ENCODE measurements around the gene FBLN2. TPM values are rescaled to one million over a fixed set of nuclear protein-coding genes. Genes with fewer than 3 reads are reported as not detected.

FBLN2 gene
- total RNA-seq, 1 experiment from 2014 or later: 7.4 TPM

GRCh38 chr3:13666781-13667709 lies 118.1 kb downstream of the FBLN2 start:
- Histone ChIP-seq H3K4me3 (no peak overlapping the region), H3K4me1 (replicated peaks) (no peaks in the 10 kb centered on the region), H3K27ac (no peak overlapping the region), H3K27me3 (replicated peaks) (peaks cover 3% of the 10 kb centered on the region; the same call in 1 of the 2 replicates), H3K36me3 (no peaks in the 10 kb centered on the region), H3K9me3 (replicated peaks) (no peaks in the 10 kb centered on the region)
- no peak for DNase-seq (ENCODE audit: low read depth in 1 of 2, low spot score in 2 of 2)

- no peaks in the 10 kb centered on the region for H3K4me1 ChIP-seq (replicated peaks)
- no peak overlapping the region for H3K27ac ChIP-seq
Observed at GRCh38 chr3:13668136-13668535, 119.2 kb downstream of the FBLN2 start.

GRCh38 chr3:13669457-13669856 lies 120.5 kb downstream of the FBLN2 start:
- Histone ChIP-seq H3K27me3 (replicated peaks) (no peaks in the 10 kb centered on the region; the same call in 1 of the 2 replicates), H3K9me3 (replicated peaks) (no peaks in the 10 kb centered on the region), H3K27ac (no peak overlapping the region), H3K36me3 (no peaks in the 10 kb centered on the region), H3K4me3 (no peak overlapping the region), H3K4me1 (replicated peaks) (no peaks in the 10 kb centered on the region)
- no peak for DNase-seq (ENCODE audit: low read depth in 1 of 2, low spot score in 2 of 2)

More at GRCh38 chr3:13668136-13668535, 119.2 kb downstream of the FBLN2 start:
- no peak overlapping the region for H3K4me3 ChIP-seq
- H3K9me3 ChIP-seq (replicated peaks): no peaks in the 10 kb centered on the region
- no peaks in the 10 kb centered on the region for H3K36me3 ChIP-seq
- DNase-seq (ENCODE audit: low read depth in 1 of 2, low spot score in 2 of 2): no peak
- peaks cover 2% of the 10 kb centered on the region; the same call in 1 of the 2 replicates for H3K27me3 ChIP-seq (replicated peaks)

- H3K27ac ChIP-seq: no peak overlapping the region
- no peaks in the 10 kb centered on the region; the same call in 1 of the 2 replicates for H3K27me3 ChIP-seq (replicated peaks)
- no peaks in the 10 kb centered on the region for H3K36me3 ChIP-seq
- H3K4me1 ChIP-seq (replicated peaks): no peaks in the 10 kb centered on the region
- H3K9me3 ChIP-seq (replicated peaks): no peaks in the 10 kb centered on the region
- no peak for DNase-seq (ENCODE audit: low read depth in 1 of 2, low spot score in 2 of 2)
- no peak overlapping the region for H3K4me3 ChIP-seq
Observed at GRCh38 chr3:13670292-13670691, 121.4 kb downstream of the FBLN2 start.

GRCh38 chr3:13671482-13672233 lies 122.7 kb downstream of the FBLN2 start:
- Histone ChIP-seq H3K36me3 (no peaks in the 10 kb centered on the region), H3K27me3 (replicated peaks) (no peaks in the 10 kb centered on the region; the same call in 1 of the 2 replicates), H3K4me1 (replicated peaks) (no peaks in the 10 kb centered on the region), H3K9me3 (replicated peaks) (no peaks in the 10 kb centered on the region), H3K4me3 (no peak overlapping the region), H3K27ac (no peak overlapping the region)
- DNase-seq (ENCODE audit: low read depth in 1 of 2, low spot score in 2 of 2): no peak

- Histone ChIP-seq H3K27ac (no peak overlapping the region), H3K4me1 (replicated peaks) (no peaks in the 10 kb centered on the region), H3K9me3 (replicated peaks) (no peaks in the 10 kb centered on the region), H3K27me3 (replicated peaks) (peaks cover under 1% of the 10 kb centered on the region; the same call in 1 of the 2 replicates), H3K36me3 (no peaks in the 10 kb centered on the region), H3K4me3 (no peak overlapping the region)
- no peak for DNase-seq (ENCODE audit: low read depth in 1 of 2, low spot score in 2 of 2)
Observed at GRCh38 chr3:13673207-13673606, 124.3 kb downstream of the FBLN2 start.

GRCh38 chr3:13674538-13675185 lies 125.7 kb downstream of the FBLN2 start:
- no peak overlapping the region for H3K27ac ChIP-seq
- no peak overlapping the region for H3K4me3 ChIP-seq
- H3K36me3 ChIP-seq: no peaks in the 10 kb centered on the region
- H3K4me1 ChIP-seq (replicated peaks): no peaks in the 10 kb centered on the region
- no peaks in the 10 kb centered on the region for H3K9me3 ChIP-seq (replicated peaks)
- no peak for DNase-seq (ENCODE audit: low read depth in 1 of 2, low spot score in 2 of 2)
- peaks cover 3% of the 10 kb centered on the region; the same call in 1 of the 2 replicates for H3K27me3 ChIP-seq (replicated peaks)

- no peak overlapping the region for H3K4me3 ChIP-seq
- H3K27me3 ChIP-seq (replicated peaks): peaks cover 3% of the 10 kb centered on the region; the same call in 1 of the 2 replicates
- no peak for DNase-seq (ENCODE audit: low read depth in 1 of 2, low spot score in 2 of 2)
- no peak overlapping the region for H3K27ac ChIP-seq
- no peaks in the 10 kb centered on the region for H3K4me1 ChIP-seq (replicated peaks)
- H3K9me3 ChIP-seq (replicated peaks): no peaks in the 10 kb centered on the region
- no peaks in the 10 kb centered on the region for H3K36me3 ChIP-seq
Observed at GRCh38 chr3:13676356-13677017, 127.6 kb downstream of the FBLN2 start.

GRCh38 chr3:13677272-13677671 lies 128.3 kb downstream of the FBLN2 start:
- Histone ChIP-seq H3K27me3 (replicated peaks) (peaks cover 3% of the 10 kb centered on the region; the same call in 1 of the 2 replicates), H3K4me1 (replicated peaks) (no peaks in the 10 kb centered on the region), H3K4me3 (no peak overlapping the region), H3K27ac (no peak overlapping the region), H3K36me3 (no peaks in the 10 kb centered on the region), H3K9me3 (replicated peaks) (no peaks in the 10 kb centered on the region)
- no peak for DNase-seq (ENCODE audit: low read depth in 1 of 2, low spot score in 2 of 2)

- no peaks in the 10 kb centered on the region for H3K36me3 ChIP-seq
- no peaks in the 10 kb centered on the region for H3K9me3 ChIP-seq (replicated peaks)
- no peak overlapping the region for H3K27ac ChIP-seq
- H3K4me1 ChIP-seq (replicated peaks): no peaks in the 10 kb centered on the region
- no peak overlapping the region for H3K4me3 ChIP-seq
- peaks cover 6% of the 10 kb centered on the region; the same call in 1 of the 2 replicates for H3K27me3 ChIP-seq (replicated peaks)
- DNase-seq (ENCODE audit: low read depth in 1 of 2, low spot score in 2 of 2): no peak
Observed at GRCh38 chr3:13681931-13682330, 133.0 kb downstream of the FBLN2 start.

GRCh38 chr3:13682331-13683013 lies 133.5 kb downstream of the FBLN2 start:
- no peak for DNase-seq (ENCODE audit: low read depth in 1 of 2, low spot score in 2 of 2)
- no peak overlapping the region for H3K4me3 ChIP-seq
- H3K27ac ChIP-seq: no peak overlapping the region
- H3K27me3 ChIP-seq (replicated peaks): peaks cover 8% of the 10 kb centered on the region; the same call in 1 of the 2 replicates
- H3K9me3 ChIP-seq (replicated peaks): no peaks in the 10 kb centered on the region
- H3K4me1 ChIP-seq (replicated peaks): no peaks in the 10 kb centered on the region
- no peaks in the 10 kb centered on the region for H3K36me3 ChIP-seq

GRCh38 chr3:13683288-13683687 lies 134.4 kb downstream of the FBLN2 start:
- no peaks in the 10 kb centered on the region for H3K9me3 ChIP-seq (replicated peaks)
- no peak overlapping the region for H3K27ac ChIP-seq
- H3K4me3 ChIP-seq: no peak overlapping the region
- peaks cover 15% of the 10 kb centered on the region; the same call in 1 of the 2 replicates for H3K27me3 ChIP-seq (replicated peaks)
- H3K4me1 ChIP-seq (replicated peaks): no peaks in the 10 kb centered on the region
- no peak for DNase-seq (ENCODE audit: low read depth in 1 of 2, low spot score in 2 of 2)
- H3K36me3 ChIP-seq: no peaks in the 10 kb centered on the region
